ENCODE results near the gene BBS1. TPM values are rescaled to one million over a fixed set of nuclear protein-coding genes. Genes with fewer than 3 reads are reported as not detected.

BBS1 gene
- total RNA-seq, 1 donor from 2014 or later = 51.1 TPM

GRCh38 chr11:66546966-66547661 lies 36.7 kb downstream of the BBS1 start:
- Mint-ChIP-seq H3K27me3 (ENCODE audit: unreplicated experiment) (peaks cover 5% of the 10 kb centered on the region), H3K36me3 (ENCODE audit: unreplicated experiment) (peaks cover 10% of the 10 kb centered on the region), H3K9me3 (ENCODE audit: unreplicated experiment) (no peaks in the 10 kb centered on the region), H3K27ac (ENCODE audit: unreplicated experiment) (no peak overlapping the region), H3K4me1 (ENCODE audit: unreplicated experiment) (peaks cover 22% of the 10 kb centered on the region), H3K4me3 (ENCODE audit: unreplicated experiment) (peak overlapping the region; percentile 75)
- TF ChIP-seq CTCF (IDR thresholded peaks at IDR 0.05) = no peak
- DNase-seq (ENCODE audit: extremely low spot score, unreplicated experiment) = no peak

- TF ChIP-seq CTCF (IDR thresholded peaks at IDR 0.05) = no peak
- peaks cover 5% of the 10 kb centered on the region for H3K27me3 Mint-ChIP-seq (ENCODE audit: unreplicated experiment)
- no peak overlapping the region for H3K4me3 Mint-ChIP-seq (ENCODE audit: unreplicated experiment)
- no peak for DNase-seq (ENCODE audit: extremely low spot score, unreplicated experiment)
- H3K4me1 Mint-ChIP-seq (ENCODE audit: unreplicated experiment) = peaks cover 22% of the 10 kb centered on the region
- no peaks in the 10 kb centered on the region for H3K9me3 Mint-ChIP-seq (ENCODE audit: unreplicated experiment)
- no peak overlapping the region for H3K27ac Mint-ChIP-seq (ENCODE audit: unreplicated experiment)
- peaks cover 5% of the 10 kb centered on the region for H3K36me3 Mint-ChIP-seq (ENCODE audit: unreplicated experiment)
These were observed 37.2 kb downstream of the BBS1 start for GRCh38 chr11:66547662-66548009.

GRCh38 chr11:66548041-66548440 lies 37.6 kb downstream of the BBS1 start:
- DNase-seq (ENCODE audit: extremely low spot score, unreplicated experiment) = no peak
- Mint-ChIP-seq H3K9me3 (ENCODE audit: unreplicated experiment) (no peaks in the 10 kb centered on the region), H3K4me1 (ENCODE audit: unreplicated experiment) (peaks cover 22% of the 10 kb centered on the region), H3K27ac (ENCODE audit: unreplicated experiment) (no peak overlapping the region), H3K27me3 (ENCODE audit: unreplicated experiment) (peaks cover 5% of the 10 kb centered on the region), H3K4me3 (ENCODE audit: unreplicated experiment) (no peak overlapping the region), H3K36me3 (ENCODE audit: unreplicated experiment) (peaks cover 4% of the 10 kb centered on the region)
- no peak for TF ChIP-seq CTCF (IDR thresholded peaks at IDR 0.05)

GRCh38 chr11:66548774-66549630 lies 38.6 kb downstream of the BBS1 start:
- Mint-ChIP-seq H3K27me3 (ENCODE audit: unreplicated experiment) (peaks cover 5% of the 10 kb centered on the region), H3K4me1 (ENCODE audit: unreplicated experiment) (peaks cover 22% of the 10 kb centered on the region), H3K36me3 (ENCODE audit: unreplicated experiment) (no peaks in the 10 kb centered on the region), H3K4me3 (ENCODE audit: unreplicated experiment) (no peak overlapping the region), H3K27ac (ENCODE audit: unreplicated experiment) (no peak overlapping the region), H3K9me3 (ENCODE audit: unreplicated experiment) (no peaks in the 10 kb centered on the region)
- no peak for TF ChIP-seq CTCF (IDR thresholded peaks at IDR 0.05)
- no peak for DNase-seq (ENCODE audit: extremely low spot score, unreplicated experiment)

GRCh38 chr11:66549696-66550095 lies 39.3 kb downstream of the BBS1 start:
- TF ChIP-seq CTCF (IDR thresholded peaks at IDR 0.05) = no peak
- Mint-ChIP-seq H3K4me1 (ENCODE audit: unreplicated experiment) (peaks cover 17% of the 10 kb centered on the region), H3K27ac (ENCODE audit: unreplicated experiment) (no peak overlapping the region), H3K9me3 (ENCODE audit: unreplicated experiment) (no peaks in the 10 kb centered on the region), H3K36me3 (ENCODE audit: unreplicated experiment) (no peaks in the 10 kb centered on the region), H3K27me3 (ENCODE audit: unreplicated experiment) (peaks cover 5% of the 10 kb centered on the region), H3K4me3 (ENCODE audit: unreplicated experiment) (no peak overlapping the region)
- no peak for DNase-seq (ENCODE audit: extremely low spot score, unreplicated experiment)

Measured in osteocyte (in vitro differentiated cells).